GM08714 (cell line): Measurements from ENCODE around the gene SLC35B3.

Experiments
- H3K4me3 ChIP-seq: fragments of 200-500 bp; sonication (Bioruptor generic); 2 replicates; pipeline ENCODE4 v1.5.1; 2014; ENCODE audit warnings: mild to moderate bottlenecking, low read length, inconsistent platforms
- ZNF274 ChIP-seq: IDR thresholded peaks from 2 replicates; pipeline ENCODE4 v1.6.1; 2012; ENCODE audit warnings: mild to moderate bottlenecking, low read depth, low read length

The SLC35B3 gene

GRCh38 chr6:8382434-8382833 lies 52.9 kb downstream of the SLC35B3 start:
- TF ChIP-seq ZNF274 = no peak
- no peak overlapping the region for H3K4me3 ChIP-seq

- H3K4me3 ChIP-seq = no peak overlapping the region
- no peak for TF ChIP-seq ZNF274
Observed at GRCh38 chr6:8375916-8376315, 59.4 kb downstream of the SLC35B3 start.
